Hypothalamus (tissue), 51 donors: ENCODE data around the gene MAP2K5.

Experiments
- DNase-seq, 51 donors: peaks; one replicate each; lab custom pipeline; 2025; lab: John Stamatoyannopoulos, UW

The MAP2K5 gene

DNA sequence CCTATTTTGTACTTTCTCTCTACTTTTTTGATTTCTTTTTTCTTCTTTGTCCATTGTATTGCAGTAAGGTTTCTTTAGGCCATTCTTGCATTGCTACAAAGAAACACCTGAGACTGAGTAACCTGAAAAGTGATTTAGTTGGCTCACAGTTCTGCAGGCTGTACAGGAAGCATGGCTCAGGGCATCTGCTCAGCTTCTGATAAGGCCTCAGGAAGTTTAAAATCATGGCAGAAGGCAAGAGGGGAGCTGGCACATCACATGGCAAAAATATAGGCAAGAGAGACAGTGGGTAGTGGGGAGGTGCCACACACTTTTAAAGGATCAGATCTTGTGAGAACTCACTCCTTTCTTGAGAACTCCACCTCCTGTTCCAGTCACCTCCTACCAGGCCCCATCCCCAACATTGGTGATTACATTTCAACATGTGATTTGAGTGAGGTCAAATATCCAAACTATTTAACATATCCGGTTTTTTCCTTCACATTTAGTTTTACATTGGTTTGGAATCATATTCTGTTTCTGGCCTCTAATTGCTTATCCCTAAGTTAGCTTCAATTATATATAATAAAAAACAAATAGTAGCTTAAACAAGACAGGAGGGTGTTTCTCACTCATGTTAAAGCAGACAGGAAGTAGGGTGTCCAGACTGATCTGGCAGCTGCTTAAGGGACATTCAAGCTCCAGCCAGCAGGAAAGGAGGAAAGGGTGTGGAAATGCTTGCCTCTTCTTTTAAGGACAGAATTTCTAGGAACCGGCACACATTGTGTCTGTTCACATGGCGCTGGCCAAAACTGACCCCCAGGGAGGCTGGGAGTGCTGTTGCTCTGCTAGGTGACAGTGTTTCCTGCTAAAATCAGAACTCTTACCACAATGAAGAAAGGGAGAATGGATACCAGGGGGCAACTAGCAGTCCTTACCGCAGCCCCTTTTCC is 254.0 kb downstream of the MAP2K5 start:
- no peak for DNase-seq

DNA sequence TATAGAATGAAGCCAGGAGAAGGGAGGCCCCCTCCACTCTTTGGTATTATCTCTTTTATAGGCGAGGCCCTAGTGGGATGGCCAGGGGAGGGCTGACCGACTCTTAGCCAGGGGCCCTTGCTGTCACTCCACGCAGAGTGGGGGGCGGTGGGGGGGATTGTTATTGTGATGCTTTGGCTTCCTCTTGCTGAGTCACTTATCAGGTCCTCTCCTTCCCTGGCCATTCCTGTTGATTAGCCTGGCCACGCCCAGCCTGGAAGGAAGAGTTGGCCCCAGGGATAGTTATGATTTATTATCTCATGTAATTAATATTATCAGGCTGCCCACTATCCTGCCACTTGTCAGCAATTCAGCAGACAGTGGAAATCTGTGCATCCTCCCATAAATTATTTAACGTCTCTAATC is 257.3 kb downstream of the MAP2K5 start:
- DNase-seq = no peak

DNA sequence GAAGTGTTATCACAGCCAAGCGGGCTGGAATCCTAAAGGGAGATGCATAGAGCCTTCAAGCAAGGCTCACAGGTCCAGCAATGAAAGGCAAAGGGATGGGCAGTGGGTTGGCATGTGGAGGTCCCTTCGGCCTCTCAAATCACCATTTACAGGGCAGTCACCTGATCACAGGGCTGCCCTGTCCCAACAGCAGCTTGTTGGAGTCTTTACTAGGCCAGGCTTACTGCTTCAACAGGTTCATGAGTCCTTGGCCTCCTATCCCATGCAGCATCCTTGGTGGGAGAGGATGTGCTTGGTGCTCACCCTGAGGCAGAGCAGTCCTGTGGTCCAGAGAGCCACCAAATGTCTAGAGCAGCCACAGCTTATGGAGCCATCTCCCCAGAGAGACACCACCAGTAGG is 258.6 kb downstream of the MAP2K5 start:
- no peak for DNase-seq

DNA sequence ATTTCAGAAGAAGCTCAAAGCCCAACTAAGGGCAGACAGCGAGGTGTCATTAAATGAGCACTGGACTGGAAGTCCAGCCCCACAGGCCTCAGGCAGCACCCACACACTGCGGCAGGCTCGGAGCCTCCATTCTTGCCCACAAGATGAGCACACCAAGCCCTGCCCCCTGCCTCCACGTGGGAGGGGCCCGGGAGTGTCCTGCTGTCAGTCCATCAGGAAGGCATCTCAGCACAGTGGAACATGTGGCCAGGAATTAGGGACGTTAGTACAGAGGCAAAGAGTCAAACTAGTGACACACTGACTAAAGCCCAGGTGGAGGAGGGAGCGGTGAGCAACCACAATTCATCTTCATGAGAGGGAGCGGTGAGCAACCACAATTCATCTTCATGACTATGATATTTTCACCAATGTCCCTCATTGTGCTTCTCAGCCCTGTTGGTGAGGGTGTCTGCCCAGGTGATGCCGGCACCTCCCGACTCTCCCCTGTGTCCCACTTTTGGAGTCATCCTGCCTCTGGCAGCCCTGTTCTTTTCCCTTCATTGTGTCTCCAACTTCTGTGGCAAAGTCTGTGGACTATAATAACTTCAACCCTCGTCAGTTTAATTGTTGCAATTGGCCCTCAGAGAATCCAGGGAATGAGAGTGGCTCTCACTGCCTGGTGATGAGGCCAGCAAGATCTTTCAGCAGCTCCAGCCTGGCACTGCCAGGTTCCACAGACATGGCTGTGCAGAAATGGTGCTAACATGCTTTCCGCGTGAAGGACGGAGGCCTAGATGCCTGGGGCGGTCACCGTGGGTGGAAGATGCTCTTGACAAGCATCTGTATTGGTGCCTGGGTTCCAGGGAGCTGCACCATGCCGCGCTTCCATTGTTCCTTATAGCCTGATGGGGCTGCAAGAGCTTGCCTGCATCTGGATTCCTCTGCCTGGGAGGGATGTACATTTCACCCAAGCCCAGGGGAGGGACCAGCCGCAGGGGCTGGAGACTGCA is 259.7 kb downstream of the MAP2K5 start:
- DNase-seq = no peak

DNA sequence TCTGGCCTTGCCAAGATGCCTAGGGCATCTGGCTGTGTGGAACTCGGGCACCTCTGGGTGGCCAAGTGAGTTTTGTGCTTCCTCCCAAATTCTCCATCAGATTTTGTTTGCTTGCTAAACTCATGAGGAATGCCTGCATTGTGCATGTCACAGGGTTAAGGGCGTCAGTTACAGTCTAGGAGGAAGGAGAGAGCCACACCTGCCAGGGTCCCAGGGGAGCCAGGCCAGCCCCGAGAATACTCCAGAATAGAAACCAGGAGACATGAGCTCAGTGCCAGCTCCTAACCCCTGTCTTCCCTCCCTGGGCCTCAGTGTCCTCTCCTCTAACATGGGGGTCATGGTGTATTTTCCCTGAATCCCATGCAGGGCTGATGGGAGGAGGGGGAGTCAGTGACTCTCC is 260.8 kb downstream of the MAP2K5 start:
- DNase-seq = no peak

DNA sequence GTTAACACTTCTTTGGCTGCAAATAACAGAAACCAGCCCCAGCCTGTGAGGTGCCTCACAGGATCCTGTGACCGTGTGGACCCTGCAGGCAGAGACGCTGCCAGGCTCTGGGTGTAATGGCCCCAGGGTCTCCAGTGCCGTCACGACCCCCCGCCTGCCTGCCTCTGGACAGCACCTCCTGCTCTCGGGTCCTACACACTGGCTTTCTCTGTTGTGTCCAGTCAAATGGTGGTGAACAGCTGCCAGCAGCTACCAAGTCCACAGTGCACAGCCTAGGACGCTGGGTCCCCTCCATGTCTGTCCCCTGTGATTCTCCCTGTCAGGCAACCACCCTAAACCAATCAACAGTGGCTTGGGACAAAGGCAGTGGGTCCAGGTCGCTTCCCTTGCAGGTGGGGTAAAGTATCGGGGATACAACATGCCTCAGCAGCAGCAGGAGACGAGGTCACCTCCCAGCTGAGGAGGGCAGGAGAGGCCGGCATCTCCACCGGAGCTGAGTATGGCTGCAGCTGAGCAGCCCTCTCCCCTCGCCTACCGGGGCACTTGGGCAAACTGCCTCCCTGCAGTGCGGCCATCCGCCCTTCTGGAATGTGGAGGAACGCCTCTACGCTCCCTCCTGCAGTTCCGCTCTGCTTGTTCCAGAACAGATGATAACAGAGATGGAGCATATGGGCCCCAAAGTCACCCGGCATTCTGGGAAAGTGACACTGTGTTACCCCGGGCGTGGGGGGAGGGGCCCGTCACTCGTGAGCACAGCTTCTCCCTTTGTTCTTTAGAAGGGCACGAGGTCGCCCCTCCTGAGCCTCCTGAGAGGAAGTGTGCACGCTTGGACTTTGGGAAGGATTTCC is 261.7 kb downstream of the MAP2K5 start:
- DNase-seq = peak in 5 of 51 donors; percentile 4 to 48 (median 20)

DNA sequence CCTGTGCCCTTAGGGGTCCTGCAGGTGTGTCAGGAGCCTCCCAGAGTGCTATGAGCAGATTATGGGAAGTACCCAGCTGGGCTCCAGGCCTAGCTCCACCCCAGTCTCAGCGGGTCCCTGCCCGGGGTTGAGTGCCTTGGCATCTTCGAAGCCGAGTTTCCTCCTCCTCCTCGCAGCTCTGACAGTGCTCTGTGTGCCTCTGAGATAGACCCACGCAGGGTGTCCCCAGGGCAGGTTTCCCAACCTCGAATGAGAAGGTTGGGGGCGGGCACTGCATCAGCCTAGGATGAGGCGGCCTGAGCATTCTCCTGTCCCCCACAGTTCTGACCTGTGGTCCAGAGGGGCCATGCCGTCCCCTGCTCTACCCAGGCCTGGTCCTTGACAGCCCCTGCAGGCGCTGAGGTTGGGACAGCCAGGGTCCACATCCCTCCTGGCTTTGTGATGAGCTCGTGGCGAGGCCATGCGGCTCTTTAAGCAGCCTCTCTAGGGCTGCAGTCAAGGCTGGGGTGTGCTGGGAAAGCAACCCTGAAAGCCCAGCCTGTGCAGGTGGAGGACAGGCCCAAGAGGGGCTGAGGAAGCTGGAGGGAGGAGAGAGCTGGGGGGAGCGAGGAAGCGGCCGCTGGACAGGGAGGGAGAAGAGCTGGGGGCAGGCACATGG is 262.6 kb downstream of the MAP2K5 start:
- no peak for DNase-seq

DNA sequence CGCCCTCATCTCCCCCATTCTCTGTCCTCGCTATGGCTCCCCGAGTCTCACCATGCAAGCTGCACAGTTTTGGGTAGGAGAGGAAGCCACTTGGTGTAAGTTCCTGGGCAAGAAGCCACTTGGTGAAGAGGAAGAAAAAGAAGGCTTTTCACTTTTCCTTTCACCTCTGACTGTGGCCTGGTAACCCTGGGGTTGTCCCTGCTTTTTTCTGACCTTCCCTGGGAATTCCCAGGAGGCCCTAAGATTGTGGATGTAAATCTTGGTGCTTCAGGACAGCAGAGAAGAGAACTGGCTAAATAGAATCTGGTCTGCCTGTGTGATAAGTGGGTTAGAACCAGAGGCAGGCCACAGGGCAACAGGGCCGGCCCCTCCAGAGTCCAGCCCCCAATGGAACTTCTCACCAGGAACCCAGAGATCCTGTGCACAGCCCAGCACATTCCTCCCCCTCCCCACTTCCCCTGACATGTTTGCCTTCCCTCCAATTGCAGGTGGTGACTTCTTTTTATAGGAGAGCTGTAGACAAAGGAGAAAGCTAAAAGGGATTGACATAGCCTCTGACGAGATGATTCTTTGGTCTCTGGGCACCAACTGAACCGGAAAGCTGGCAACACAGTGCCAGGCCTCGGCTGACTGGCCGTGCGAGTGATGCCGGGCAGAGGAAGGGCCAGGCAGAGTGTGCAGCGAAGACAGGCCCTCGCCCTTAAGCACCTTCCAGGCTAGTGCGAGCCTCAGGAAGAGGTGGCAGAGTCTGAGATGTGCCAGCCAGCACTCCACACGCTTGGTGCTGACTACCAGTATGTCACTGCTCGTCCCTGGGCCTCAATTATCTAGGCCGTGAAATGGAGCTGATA is 263.4 kb downstream of the MAP2K5 start:
- no peak for DNase-seq

DNA sequence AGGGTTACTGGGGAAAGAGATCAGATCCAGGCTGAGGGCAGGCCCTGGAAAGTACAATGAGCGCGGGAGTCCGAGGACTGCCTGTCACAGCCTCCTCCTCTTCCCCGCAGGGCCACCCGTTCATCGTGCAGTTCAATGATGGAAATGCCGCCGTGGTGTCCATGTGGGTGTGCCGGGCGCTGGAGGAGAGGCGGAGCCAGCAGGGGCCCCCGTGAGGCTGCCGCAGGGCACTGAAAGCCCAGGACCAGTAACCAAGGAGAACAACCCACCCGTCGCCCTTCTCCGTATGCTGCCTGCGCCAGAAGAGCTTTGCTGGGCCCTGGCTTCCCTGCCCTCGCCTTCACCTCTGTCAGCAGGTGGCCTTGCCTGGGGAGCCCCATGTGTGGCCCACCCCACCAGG is 264.0 kb downstream of the MAP2K5 start:
- DNase-seq = no peak

DNA sequence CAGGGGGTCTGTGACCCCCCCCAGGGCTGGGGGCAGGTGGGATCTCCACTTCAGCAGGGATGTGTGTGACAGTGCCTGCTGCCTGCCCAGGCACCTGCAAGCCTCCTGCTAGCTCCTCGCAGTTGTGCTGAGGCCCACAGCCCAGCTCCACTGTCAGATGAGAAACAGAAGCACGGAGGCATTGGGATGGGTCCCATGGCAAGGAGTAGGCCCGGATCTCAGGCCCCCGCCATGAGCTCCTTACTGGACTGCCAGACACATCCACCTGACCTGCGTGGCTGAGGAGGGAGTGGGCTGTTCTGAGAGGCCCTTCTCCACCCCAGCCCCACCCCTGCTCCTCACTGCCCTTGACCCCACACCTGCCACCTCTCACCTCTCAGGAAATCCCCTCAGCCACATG is 264.6 kb downstream of the MAP2K5 start:
- no peak for DNase-seq

DNA sequence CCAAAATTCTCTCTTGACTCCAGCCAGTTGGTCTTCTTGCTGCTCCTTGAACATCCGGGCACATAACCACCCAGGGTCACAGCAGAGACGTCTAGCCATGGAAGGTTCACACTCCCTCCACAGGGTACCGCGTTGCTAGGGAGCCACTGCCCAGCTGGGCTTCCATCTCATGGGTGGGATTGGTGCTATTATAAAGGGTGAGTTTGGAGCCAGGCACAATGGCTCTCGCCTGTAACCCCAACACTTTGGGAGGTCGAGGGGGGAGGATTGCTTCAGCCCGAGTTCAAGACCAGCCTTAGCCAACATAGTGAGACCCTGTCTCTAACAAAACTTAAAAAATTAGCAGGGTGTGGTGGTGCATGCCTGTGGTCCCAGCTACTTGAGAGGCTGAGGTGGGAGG is 265.3 kb downstream of the MAP2K5 start:
- no peak for DNase-seq

DNA sequence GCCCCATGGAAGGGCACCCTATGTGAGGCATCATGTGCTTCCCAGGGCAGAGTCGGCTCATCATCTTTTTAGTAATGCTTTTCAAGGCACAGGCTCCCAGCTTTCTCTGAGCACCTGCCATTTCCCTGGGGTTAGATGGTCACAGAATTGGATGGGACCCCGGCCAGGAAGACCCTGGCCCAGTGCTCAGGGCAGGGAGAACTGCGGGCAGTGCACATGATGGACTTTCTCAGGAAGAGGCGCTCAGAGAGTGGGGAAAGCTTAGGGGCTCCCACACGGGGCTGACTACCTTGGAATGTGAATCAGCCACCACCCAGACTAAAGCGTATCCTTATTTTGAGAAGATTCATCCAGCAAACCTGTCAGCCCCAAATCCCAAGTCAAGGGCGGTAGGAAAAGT is 266.3 kb downstream of the MAP2K5 start:
- DNase-seq = no peak

DNA sequence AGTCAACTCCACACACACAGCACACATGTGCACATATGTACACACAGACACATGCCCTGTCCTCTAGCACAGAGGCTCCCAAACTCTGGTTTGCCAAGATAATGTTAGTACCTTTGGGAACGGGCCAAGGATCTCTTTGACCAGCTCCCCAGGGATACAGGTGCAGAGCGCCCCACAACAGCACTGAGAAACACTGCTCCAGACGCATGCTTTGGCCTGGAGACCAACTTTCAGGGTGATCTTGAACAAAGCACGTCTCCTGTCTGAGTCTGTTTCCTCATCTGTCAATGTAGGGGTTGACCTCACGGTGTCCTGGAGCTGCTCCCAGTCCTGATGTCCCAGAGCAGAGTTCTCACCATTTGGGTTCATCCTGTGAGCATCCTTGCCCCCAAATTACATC is 266.9 kb downstream of the MAP2K5 start:
- no peak for DNase-seq

DNA sequence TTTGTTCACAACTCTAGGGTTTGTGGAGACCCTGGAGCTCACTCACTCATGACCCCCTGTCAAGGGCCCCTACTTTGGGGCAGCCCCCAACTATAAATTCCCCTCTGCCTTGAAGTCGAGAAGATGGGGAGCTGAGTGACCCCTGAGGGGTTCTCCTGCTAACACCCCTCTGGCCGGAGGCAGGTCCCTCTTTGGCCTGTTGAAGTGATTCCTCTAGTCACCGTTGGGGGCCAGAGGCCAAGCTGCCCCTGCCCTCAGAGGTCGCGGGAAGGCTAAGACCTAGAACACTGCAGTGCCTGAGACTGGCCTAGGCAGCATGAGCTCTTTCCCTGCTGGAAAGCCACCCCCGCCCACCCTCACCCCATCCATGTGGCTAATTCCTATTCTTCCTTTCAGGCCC is 267.4 kb downstream of the MAP2K5 start:
- DNase-seq = no peak

DNA sequence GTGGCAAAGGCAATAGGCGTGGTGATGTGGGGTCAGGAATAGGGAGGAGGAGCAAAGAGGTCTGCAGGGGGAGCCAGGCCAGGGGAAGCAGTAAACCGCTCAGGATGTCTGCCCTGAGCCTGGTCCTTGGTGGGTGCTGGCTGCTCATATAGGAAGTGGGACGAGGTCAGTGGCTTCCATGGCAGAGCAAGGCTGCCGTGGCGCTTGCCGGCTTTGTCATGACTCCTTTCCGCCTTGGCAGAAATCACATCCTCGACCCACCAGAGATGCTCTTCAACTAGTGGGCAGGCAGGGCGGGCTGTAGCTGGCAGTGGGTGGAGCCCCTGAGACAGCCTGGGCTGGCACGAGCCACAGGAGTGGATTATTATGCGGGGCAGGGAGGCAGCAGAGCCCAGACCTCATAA is 269.7 kb downstream of the MAP2K5 start:
- no peak for DNase-seq

DNA sequence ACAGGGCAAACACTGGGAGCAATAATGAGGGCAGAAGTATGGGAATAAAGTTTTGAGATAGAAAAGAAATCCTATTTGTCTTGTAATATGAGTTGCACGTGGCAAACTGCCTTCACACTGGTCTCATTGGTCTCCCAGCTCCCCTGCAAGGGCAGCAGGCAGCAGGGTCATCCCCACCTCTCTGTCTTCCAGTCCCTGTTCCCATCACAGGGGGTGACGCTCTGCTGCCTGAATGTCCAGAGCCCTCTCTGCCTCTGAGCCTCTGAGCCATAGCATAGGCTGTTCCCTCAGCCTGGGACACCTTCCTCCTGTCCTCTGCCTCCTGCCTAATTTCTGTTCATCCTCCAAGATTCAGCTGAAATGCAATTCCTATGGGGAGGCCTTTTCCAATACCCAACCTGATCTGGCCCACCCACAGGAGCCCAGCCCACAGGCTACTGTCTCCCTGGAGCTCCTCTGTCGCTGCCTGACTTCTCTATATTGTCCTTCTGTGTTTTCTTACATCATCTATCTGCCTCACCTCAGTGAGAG is 270.7 kb downstream of the MAP2K5 start:
- no peak for DNase-seq

DNA sequence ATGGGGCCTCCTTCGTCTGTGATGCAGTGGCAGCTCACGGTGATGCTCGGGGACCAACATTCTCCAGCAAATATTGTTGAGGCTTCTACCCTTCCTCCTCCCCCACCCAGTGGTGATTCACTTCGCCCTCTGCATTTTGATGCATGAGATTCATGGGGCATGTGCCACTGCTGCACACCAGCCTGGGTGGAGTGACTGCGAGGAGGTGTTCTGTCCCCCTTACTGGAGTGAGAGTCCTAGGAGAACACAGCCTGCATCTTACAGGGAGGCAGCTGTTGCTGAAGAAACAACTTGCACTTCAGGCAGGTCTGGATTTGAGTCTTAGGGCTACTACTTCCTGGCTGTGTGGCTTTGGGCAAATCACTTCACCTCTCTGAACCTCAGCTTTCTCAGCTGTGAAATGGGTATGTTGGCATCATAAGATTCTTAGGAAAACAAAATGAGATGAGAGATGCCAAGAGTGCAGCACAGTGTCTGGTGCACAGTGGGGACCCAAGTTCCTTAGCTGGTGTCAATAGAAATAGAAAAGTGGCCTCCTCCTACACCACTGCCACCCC is 272.6 kb downstream of the MAP2K5 start:
- no peak for DNase-seq

DNA sequence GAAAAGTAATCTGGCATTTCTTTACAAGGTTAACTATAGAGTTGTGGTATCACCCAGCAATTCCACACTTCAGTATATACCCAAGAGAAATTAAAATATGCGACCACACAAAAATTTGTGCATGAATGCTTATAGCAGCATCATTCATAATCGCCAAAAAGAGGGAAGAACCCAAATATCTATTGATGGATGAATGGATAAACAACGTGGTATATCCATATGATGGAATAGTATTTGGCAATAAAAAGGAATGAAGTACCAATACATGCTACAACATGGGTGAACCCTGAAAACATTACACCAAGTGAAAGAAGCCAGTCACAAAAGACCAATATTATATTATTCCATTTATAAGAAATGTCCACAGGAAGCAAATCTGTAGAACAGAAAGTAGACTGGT is 274.2 kb downstream of the MAP2K5 start:
- no peak for DNase-seq

DNA sequence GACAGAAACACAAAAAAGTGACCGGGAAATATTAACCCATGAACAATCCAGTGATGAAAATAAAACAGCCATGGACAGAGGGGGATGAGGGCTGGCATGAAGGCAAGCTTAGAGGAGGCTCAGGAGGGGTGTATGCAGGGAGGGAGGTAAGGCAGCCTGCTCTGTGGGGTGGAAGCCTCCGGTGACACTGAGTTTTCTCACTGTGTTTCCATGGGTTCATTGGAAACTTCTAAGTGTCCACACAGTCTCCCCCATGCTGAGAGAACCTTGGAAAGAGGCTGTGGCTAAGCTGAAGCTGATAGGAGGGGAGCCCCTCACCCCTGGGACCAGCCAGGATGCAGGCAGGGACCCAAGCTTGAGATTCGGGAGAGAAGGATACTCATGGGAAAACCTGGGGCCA is 276.0 kb downstream of the MAP2K5 start:
- DNase-seq = no peak
